Measurements from ENCODE around the gene NTRK3. TPM values are rescaled to one million over a fixed set of nuclear protein-coding genes. Genes with fewer than 3 reads are reported as not detected.

The NTRK3 gene
- 15.9 to 26.2 TPM (median 21.7 TPM) in 5 replicates for total RNA-seq (2022; extraction: Qiagen RNA extraction; ENCODE audit: low read depth)

GRCh38 chr15:88256279-88257230 lies at the start of gene NTRK3:
TSS of gene NTRK3 (minus strand) at chr15:88256739. CDS start at chr15:88256153, 586 bp downstream.

Other genes with a start within 250 kb of the NTRK3 start
- gene MRPL46, start 210.6 kb upstream of the NTRK3 start, total RNA-seq (2022; extraction: Qiagen RNA extraction; ENCODE audit: low read depth): 54.3 to 71.3 TPM (median 59.5 TPM) in 5 replicates
- gene MRPS11, start 211.0 kb upstream of the NTRK3 start, total RNA-seq (2022; extraction: Qiagen RNA extraction; ENCODE audit: low read depth): 101 to 138 TPM (median 123 TPM) in 5 replicates